Erythroblast (primary cell): ENCODE measurements around the gene CPNE5.

ENCODE experiments used
- GATA1 ChIP-seq: IDR thresholded peaks from 2 replicates; pipeline ENCODE4 v1.6.1; 2011; ENCODE audit warnings: low read depth, mild to moderate bottlenecking, control low read depth, low read length, moderate library complexity
- POLR2A ChIP-seq: IDR thresholded peaks from 2 replicates; pipeline ENCODE4 v1.6.1; 2011; ENCODE audit warnings: mild to moderate bottlenecking, low read length

DNA sequence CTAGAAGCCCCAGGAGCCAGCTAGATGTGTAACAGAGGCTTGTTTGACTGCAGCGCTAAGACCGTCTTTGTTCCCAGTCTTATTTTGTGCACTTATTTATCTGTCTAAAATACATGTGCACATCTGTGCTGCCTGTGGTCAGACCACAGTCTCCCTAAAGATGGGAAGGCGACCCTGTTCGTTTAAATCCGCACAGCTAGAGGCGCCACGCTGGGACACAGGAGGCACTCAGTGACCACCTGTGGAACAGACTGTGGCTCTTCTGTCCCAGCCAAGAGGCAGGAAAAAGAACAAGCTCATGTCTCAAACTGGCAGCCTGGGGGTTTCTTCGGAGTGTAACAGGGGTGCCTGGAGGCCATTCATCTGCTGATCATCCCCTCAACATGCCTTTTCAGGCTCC, 66.8 kb downstream of the CPNE5 start:
- no peak for TF ChIP-seq POLR2A
- TF ChIP-seq GATA1: no peak
